HepG2 (cell line): ENCODE measurements around the gene HDAC4.

Experiments
- HNF4A ChIP-seq: sonication (generic); formaldehyde crosslinking; IDR thresholded peaks from 2 replicates; pipeline ENCODE4 v1.4.0; 2020; ENCODE audit warnings: missing genetic modification reagents
- THAP7 ChIP-seq: sonication (generic); formaldehyde crosslinking; IDR thresholded peaks from 2 replicates; pipeline ENCODE4 v1.8.1; 2023; ENCODE audit warnings: mild to moderate bottlenecking, missing genetic modification reagents
- YY1 ChIP-seq: IDR thresholded peaks from 2 replicates; pipeline ENCODE4 v1.6.1; 2011; ENCODE audit warnings: low read length, low read depth, moderate library complexity, mild to moderate bottlenecking; ENCODE audit not compliant: insufficient read depth, insufficient replicate concordance
- ZNF10 ChIP-seq: sonication (generic); formaldehyde crosslinking; IDR thresholded peaks from 2 replicates; pipeline ENCODE4 v1.4.0; 2020; ENCODE audit warnings: mild to moderate bottlenecking, low read depth, missing genetic modification reagents, borderline replicate concordance
- ZNF556 ChIP-seq: sonication (generic); formaldehyde crosslinking; IDR thresholded peaks from 2 replicates; pipeline ENCODE4 v1.4.0; 2020; ENCODE audit warnings: mild to moderate bottlenecking, missing genetic modification reagents, borderline replicate concordance
- TF ChIP-seq, protein P1 (sequence below): sonication (generic); formaldehyde crosslinking; IDR thresholded peaks from 2 replicates; pipeline ENCODE4 v1.5.1; 2020; ENCODE audit warnings: mild to moderate bottlenecking, missing genetic modification reagents, borderline replicate concordance

DNA sequence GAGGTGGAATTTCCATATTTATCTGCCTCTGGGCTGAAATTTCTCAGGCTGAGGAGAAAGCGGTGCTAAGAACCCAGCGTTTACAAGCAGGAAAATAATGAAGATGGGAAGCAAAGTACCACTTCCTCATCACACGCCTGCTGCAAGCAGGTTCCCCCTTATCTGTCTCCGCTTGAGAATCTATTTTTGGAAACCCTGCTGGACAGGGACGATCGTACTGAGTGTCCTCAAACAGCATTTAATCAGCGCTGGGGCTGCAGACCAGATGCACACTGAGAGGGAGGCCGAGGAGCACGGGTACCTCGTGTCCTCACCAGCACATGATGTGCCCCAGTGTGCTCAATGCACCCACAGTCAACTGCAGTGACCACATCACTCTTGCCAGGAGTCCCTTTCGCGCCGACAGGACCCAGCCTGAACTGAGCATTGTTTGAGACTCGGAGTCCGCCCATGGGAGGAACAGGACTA is 160.4 kb downstream of the HDAC4 start:
- TF ChIP-seq, protein P1, sequence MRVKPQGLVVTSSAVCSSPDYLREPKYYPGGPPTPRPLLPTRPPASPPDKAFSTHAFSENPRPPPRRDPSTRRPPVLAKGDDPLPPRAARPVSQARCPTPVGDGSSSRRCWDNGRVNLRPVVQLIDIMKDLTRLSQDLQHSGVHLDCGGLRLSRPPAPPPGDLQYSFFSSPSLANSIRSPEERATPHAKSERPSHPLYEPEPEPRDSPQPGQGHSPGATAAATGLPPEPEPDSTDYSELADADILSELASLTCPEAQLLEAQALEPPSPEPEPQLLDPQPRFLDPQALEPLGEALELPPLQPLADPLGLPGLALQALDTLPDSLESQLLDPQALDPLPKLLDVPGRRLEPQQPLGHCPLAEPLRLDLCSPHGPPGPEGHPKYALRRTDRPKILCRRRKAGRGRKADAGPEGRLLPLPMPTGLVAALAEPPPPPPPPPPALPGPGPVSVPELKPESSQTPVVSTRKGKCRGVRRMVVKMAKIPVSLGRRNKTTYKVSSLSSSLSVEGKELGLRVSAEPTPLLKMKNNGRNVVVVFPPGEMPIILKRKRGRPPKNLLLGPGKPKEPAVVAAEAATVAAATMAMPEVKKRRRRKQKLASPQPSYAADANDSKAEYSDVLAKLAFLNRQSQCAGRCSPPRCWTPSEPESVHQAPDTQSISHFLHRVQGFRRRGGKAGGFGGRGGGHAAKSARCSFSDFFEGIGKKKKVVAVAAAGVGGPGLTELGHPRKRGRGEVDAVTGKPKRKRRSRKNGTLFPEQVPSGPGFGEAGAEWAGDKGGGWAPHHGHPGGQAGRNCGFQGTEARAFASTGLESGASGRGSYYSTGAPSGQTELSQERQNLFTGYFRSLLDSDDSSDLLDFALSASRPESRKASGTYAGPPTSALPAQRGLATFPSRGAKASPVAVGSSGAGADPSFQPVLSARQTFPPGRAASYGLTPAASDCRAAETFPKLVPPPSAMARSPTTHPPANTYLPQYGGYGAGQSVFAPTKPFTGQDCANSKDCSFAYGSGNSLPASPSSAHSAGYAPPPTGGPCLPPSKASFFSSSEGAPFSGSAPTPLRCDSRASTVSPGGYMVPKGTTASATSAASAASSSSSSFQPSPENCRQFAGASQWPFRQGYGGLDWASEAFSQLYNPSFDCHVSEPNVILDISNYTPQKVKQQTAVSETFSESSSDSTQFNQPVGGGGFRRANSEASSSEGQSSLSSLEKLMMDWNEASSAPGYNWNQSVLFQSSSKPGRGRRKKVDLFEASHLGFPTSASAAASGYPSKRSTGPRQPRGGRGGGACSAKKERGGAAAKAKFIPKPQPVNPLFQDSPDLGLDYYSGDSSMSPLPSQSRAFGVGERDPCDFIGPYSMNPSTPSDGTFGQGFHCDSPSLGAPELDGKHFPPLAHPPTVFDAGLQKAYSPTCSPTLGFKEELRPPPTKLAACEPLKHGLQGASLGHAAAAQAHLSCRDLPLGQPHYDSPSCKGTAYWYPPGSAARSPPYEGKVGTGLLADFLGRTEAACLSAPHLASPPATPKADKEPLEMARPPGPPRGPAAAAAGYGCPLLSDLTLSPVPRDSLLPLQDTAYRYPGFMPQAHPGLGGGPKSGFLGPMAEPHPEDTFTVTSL (CRISPR knock-in tag), result no peak
- TF ChIP-seq HNF4A (CRISPR knock-in tag) (no peak), ZNF556 (no peak), YY1 (no peak), ZNF10 (CRISPR knock-in tag) (no peak), THAP7 (no peak)
